Measurements from ENCODE around the gene WDR81.

GRCh38 chr17:1713160-1713877, 11.2 kb upstream of the WDR81 start:
- no peak for TF ChIP-seq CTCF (conservative IDR thresholded peaks at IDR 0.05; ENCODE audit: low read length)
- no peak for TF ChIP-seq EZH2phosphoT487 (IDR thresholded peaks at IDR 0.05; ENCODE audit: borderline replicate concordance, low read depth, low read length)

All from OCI-LY7 (cell line).